MG63 (cell line): ENCODE data around the gene PPARGC1A. TPM values are rescaled to one million over a fixed set of nuclear protein-coding genes. Genes with fewer than 3 reads are reported as not detected.

Experiments used
- DNase-seq: peaks from one replicate; pipeline ENCODE4 v3.0.0-alpha.2; 2020
- H3K27me3 ChIP-seq: fragments of 250-450 bp; sonication (Bioruptor Pico); 2 replicates; pipeline ENCODE4 v1.5.1; 2020; ENCODE audit warnings: mild to moderate bottlenecking, moderate library complexity
- H3K36me3 ChIP-seq: fragments of 250-450 bp; sonication (Bioruptor Pico); 2 replicates; pipeline ENCODE4 v1.5.1; 2020; ENCODE audit warnings: mild to moderate bottlenecking, moderate library complexity
- H3K4me3 ChIP-seq: fragments of 250-450 bp; sonication (Bioruptor Pico); 2 replicates; pipeline ENCODE4 v1.5.1; 2020; ENCODE audit warnings: mild to moderate bottlenecking, moderate library complexity
- H3K9me3 ChIP-seq: fragments of 250-450 bp; sonication (Bioruptor Pico); 2 replicates; pipeline ENCODE4 v1.5.1; 2020; ENCODE audit warnings: mild to moderate bottlenecking, moderate library complexity
- total RNA-seq: library from RNA; depleted of rRNA; stranded (reverse); fragments of >200 nt; shearing (Covaris generic); gene quantifications from 2 replicates; pipeline ENCODE4 v1.2.3, GENCODE V29; 2014; ENCODE audit warnings: low replicate concordance

The PPARGC1A gene
- total RNA-seq, 1 experiment from 2014 or later = not detected

DNA sequence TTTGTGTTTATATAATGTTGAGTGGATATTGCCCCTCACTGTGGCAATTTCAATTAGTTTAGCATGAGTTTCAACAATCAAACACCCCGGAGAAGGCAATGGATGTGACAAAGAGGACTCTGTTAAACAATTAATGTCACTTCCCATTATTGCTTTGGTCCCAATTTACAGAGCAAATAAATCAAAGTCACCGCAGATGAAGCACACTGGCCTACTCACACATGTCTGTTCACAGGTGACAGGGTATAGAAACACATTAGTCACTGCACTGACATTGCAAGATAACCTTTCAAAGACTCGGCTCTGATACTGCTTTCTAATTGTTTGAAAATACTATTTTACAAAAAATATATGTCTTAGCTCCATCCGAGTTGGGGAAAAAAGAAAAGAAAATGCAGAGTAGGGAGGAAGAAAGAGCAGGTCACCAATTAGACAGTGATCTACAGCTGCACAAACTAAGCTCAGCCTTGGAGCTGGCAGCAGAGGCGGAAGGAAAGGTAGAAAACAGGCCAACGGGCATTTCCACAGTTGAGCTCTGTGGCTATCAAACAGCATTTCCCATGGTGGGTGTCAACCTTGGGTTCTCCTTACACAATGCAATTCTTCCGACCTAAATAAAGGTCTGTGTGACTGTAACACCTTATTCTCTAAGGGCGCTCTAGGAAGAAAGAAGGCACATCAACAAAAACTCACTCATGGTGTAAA, 53.9 kb downstream of the PPARGC1A start:
- no peaks in the 10 kb centered on the region for H3K9me3 ChIP-seq

DNA sequence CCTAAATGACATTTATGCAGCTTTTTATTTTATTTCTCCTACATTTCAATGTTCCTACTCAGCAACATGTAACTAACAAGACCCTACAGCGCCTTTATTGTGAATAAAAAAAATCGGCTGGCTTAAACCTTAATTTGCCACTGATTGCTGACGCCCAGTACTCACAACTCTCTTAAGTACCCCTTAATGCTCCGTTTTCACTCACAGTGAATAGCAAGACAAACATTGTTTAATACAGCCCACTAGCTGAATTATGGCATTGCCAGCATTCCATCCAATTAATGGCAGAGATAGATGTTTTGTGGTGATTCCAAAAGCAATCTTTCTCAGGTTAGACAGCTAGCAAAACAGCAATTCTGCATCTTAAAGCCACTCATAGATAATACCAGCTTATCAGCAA, 61.1 kb downstream of the PPARGC1A start:
- Histone ChIP-seq H3K4me3 (no peak overlapping the region), H3K27me3 (no peaks in the 10 kb centered on the region), H3K36me3 (no peaks in the 10 kb centered on the region), H3K9me3 (no peaks in the 10 kb centered on the region)
- no peak for DNase-seq

More for the DNA sequence above, 53.9 kb downstream of the PPARGC1A start:
- H3K27me3 ChIP-seq = no peaks in the 10 kb centered on the region
- no peaks in the 10 kb centered on the region for H3K36me3 ChIP-seq
- no peak overlapping the region for H3K4me3 ChIP-seq
- DNase-seq = no peak

DNA sequence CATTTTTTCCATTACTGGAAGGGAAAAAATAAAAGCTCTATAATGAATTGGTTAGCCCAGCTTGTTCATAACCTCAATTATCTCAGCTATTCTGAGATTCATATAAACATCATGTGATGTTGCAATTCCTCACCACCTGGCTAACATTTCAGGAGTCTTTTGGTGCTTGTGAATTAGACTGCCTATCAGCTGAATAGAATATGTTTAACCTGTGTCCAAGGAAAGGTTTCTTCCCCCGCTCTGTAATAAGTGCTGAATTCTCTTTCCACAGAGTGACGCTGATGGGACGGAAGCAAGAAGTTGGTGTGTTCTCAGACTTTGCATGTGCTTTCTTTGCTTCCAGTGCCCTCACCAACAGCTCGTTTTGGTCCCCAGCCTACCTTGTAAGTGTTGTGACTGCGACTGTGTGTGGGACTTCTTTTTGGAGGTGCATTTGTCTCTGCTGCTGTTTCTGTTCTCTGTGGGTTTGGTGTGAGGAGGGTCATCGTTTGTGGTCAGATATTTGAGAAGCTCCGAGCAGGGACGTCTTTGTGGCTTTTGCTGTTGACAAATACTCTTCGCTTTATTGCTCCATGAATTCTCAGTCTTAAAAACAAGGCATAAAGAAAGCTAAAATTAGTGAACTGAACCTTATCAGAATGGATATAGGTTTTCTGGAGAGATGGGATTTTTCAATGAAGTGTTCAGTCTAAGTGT, 61.7 kb downstream of the PPARGC1A start:
- Histone ChIP-seq H3K36me3 (no peaks in the 10 kb centered on the region), H3K27me3 (no peaks in the 10 kb centered on the region), H3K9me3 (no peaks in the 10 kb centered on the region), H3K4me3 (no peak overlapping the region)
- no peak for DNase-seq

DNA sequence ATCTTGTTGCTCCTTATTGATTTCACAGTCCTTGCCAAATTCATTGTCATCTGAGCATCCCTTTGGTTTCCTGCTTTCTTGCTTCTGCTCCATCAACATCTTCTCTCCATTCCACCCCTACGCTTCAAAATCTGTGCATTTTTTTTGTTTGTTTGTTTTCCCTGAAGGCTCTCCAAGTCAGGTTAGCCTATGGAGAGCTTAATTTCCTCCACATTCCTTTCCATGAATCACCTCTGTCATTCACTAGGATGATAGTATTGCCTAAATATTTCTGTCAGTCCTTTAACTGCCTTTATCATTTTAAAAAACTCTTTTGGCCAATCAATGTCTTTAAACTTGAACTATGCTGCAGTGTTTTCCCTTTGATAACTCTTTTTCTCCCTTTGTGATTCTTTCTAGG, 67.7 kb downstream of the PPARGC1A start:
- no peaks in the 10 kb centered on the region for H3K9me3 ChIP-seq
- no peaks in the 10 kb centered on the region for H3K36me3 ChIP-seq
- H3K27me3 ChIP-seq = no peaks in the 10 kb centered on the region
- H3K4me3 ChIP-seq = no peak overlapping the region
- DNase-seq = no peak

DNA sequence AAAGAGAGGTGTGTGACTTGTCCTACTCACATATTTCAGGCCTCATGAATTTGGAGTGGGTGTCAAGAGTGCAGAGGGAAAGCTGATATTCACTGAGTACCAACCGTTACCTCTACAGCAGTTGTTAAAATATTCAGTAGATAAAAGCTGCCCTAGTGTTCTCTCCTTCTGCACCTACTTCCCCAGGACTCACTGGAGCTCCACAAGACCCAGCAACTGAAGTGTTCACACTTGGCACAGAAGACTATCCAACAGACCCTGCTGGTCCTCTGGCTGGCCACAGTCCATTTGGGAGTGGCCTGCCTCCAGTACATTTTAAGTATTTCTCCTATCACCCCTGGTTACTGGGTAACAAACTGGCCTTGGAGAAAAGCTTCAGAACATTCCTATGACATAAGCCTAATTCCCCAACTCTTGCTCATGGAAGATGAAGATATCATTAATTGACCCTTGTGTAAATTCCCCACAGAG, 70.8 kb downstream of the PPARGC1A start:
- no peak overlapping the region for H3K4me3 ChIP-seq
- peak; percentile 38 for DNase-seq
- no peaks in the 10 kb centered on the region for H3K27me3 ChIP-seq
- H3K9me3 ChIP-seq = no peaks in the 10 kb centered on the region
- H3K36me3 ChIP-seq = no peaks in the 10 kb centered on the region

DNA sequence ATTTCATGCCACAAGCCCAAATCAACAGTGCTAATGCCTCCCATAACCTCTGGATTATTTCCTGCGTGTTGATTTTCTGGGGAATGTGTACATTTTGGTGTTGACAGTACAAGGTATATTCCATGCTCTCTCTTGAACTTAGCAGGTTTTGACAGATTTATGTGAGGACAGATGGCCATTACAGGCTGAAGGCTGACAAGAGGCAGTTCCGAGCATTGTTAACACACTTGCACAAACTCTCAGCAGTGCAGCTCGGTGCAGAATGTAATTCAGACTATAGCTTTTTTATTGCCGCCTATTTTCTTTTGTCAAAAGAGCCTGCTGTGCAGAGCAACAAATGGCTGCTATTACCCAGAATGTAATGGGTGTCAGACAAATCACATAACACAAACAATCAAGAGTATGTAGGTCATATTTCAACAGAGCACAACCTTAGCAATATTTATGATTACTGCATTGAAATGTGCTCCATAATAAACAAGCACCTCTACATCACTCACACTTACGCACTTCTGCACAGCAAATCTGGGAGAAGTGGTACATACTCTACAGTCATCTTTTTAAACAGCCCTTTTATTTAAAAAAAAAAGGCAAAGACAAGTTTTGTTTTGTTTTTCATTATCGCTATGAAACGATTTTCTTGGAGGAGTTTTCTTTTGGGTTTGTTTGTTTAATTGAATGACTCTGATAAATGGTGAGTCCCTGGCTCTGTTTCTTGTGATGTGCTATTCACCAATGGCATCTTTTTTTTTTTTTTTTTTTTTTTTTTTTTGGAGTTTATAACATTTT, 71.6 kb downstream of the PPARGC1A start:
- no peak overlapping the region for H3K4me3 ChIP-seq
- H3K27me3 ChIP-seq = no peaks in the 10 kb centered on the region
- no peaks in the 10 kb centered on the region for H3K9me3 ChIP-seq
- no peaks in the 10 kb centered on the region for H3K36me3 ChIP-seq
- DNase-seq = no peak

DNA sequence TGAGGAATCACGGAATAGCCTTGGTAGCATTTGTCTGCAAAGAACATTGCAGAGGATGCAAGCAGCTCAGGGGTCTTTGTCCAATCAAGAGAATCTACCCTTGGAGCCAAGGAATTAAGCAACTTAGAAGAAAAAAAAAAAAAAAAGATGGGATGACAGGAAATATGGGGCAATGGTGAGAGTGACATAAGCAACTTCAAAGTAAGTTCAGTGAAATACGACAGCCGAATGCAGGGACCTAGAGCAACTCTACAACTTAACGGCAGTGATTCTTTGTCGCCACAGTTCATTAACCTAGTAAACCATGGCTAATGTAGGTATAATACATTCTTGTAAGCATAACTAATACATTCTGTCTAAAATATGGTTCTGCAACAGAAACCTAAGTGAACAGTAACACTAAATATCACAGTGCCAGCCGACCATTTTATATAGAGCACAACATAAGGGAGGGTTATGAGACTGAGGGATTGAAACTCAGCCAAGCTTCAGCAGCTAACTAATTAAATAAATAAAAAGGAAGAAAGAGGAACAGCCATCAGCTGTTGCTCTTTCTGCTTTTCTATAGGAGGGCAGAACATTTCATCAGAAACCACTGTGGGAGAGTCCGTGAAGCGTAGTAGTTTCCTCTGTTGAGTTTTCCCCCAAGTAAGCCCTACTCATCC, 74.7 kb downstream of the PPARGC1A start:
- Histone ChIP-seq H3K27me3 (no peaks in the 10 kb centered on the region), H3K36me3 (no peaks in the 10 kb centered on the region), H3K4me3 (no peak overlapping the region), H3K9me3 (no peaks in the 10 kb centered on the region)
- no peak for DNase-seq

DNA sequence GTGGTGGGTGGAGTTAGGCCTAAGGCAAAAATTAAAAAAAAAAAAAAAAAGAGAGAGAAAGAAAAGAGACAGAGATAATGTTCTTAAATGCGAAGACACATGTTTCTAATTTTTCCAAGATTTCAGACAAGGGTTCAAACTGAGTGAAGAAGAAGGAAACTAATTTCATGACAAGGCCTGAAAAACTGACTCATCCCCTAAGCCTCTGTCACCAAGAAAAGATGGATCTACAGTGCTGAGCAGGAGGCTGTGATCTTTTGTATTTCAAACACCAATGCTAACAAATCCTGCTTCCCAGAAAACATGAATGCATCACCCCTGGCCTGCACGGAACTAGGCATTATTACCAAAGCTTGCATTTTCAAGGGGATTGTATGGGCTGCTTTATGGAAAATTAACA, 75.3 kb downstream of the PPARGC1A start:
- Histone ChIP-seq H3K4me3 (no peak overlapping the region), H3K27me3 (no peaks in the 10 kb centered on the region), H3K9me3 (no peaks in the 10 kb centered on the region), H3K36me3 (no peaks in the 10 kb centered on the region)
- no peak for DNase-seq

DNA sequence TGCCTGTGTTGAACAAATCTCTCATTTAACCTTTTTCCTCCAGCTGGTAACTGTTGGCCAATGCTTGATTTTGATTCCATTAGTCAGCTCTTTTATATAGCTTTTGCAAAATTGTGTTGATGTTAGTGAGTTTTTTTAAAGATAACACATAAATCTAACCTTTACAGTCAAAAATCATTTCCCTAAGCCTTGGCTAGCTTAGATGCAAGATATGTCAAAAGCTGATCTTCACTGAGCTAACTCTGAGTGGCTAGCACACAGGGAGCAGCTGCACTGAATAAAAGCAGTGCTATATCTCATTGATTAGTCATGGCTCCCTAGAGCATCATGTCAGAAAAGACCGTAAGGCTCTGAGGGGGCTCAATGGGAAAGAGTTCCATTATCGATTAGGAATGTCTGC, 78.7 kb downstream of the PPARGC1A start:
- H3K4me3 ChIP-seq = no peak overlapping the region
- no peaks in the 10 kb centered on the region for H3K36me3 ChIP-seq
- DNase-seq = no peak
- no peaks in the 10 kb centered on the region for H3K27me3 ChIP-seq
- H3K9me3 ChIP-seq = no peaks in the 10 kb centered on the region

DNA sequence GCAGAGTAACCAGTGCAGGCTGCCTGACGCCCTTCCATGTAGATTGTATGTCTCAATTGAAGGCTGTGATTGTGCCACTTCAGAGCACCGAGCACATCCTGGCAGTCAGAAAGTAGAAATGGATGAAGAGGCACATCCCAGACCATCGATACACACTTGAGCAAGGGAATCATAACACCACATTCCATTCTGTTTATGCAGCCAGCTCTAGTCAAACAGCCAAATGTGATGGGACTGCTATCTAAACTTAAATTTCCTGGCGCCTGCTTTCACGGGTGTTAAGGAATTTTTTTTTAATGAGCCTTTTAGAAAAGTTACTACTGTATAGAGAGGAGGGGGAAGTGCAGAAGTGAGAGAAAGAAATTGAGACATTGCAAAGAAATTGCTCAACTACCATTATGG, 84.4 kb downstream of the PPARGC1A start:
- DNase-seq = no peak
- H3K27me3 ChIP-seq = no peaks in the 10 kb centered on the region
- H3K9me3 ChIP-seq = no peaks in the 10 kb centered on the region
- no peaks in the 10 kb centered on the region for H3K36me3 ChIP-seq
- H3K4me3 ChIP-seq = no peak overlapping the region

DNA sequence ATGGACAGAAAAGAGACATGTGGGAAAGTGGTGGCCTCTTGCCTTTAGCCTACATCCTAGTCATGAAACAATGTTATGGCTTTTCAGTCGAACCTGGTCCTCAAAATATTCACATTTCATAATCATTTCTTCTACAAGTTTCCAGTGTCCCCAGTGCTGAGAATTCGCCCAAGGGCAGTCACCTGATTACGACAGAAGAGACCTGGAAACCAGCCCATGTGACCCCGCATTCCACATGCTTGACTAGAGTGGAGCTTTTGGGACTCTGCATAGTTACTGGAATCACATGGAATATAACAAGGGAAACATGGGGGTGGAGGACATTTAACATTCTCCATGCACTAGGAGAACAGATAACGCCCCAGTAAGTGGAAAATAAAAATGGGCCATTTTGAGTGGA, 100.1 kb downstream of the PPARGC1A start:
- Histone ChIP-seq H3K27me3 (no peaks in the 10 kb centered on the region), H3K4me3 (no peak overlapping the region), H3K9me3 (no peaks in the 10 kb centered on the region), H3K36me3 (no peaks in the 10 kb centered on the region)
- no peak for DNase-seq

DNA sequence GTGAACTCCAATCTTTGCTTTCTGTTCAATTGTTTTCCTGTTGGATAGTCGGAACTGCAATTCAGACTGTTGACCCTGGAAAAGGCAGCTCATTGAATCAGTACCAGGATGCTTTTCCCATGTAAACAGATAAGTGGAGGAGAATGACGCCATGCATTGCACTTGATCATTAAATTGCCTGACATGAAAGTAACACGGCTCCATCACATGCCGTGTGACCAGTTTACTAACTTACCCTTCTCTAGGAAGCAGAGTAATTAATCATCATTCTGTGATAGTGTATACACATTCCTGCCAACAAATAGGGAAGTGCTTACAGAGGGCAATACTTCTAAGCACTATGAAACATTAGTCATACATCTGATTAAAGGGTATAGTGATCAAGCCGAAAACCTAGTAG, 101.4 kb downstream of the PPARGC1A start:
- no peak for DNase-seq
- Histone ChIP-seq H3K4me3 (no peak overlapping the region), H3K9me3 (no peaks in the 10 kb centered on the region), H3K27me3 (no peaks in the 10 kb centered on the region), H3K36me3 (no peaks in the 10 kb centered on the region)

DNA sequence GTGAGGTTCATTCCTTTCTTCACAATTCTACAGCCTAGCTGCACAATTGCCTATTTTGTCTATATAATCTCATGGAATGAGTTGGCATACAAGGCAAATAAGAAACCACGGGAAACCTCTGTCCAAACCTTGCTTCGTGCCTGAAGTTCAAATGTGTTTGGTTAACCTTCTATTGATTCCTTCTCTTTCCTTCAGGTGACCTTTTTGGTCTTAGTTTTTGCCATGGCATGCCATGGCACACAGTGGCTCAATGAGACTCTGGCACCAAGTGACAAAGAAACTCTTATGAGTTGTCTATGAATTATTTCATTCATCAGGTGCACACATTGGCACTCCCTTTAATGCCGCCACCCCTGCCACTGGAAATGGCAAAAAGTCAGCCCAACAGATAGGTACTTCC, 101.8 kb downstream of the PPARGC1A start:
- H3K4me3 ChIP-seq = no peak overlapping the region
- no peaks in the 10 kb centered on the region for H3K36me3 ChIP-seq
- no peaks in the 10 kb centered on the region for H3K9me3 ChIP-seq
- H3K27me3 ChIP-seq = no peaks in the 10 kb centered on the region
- DNase-seq = no peak

DNA sequence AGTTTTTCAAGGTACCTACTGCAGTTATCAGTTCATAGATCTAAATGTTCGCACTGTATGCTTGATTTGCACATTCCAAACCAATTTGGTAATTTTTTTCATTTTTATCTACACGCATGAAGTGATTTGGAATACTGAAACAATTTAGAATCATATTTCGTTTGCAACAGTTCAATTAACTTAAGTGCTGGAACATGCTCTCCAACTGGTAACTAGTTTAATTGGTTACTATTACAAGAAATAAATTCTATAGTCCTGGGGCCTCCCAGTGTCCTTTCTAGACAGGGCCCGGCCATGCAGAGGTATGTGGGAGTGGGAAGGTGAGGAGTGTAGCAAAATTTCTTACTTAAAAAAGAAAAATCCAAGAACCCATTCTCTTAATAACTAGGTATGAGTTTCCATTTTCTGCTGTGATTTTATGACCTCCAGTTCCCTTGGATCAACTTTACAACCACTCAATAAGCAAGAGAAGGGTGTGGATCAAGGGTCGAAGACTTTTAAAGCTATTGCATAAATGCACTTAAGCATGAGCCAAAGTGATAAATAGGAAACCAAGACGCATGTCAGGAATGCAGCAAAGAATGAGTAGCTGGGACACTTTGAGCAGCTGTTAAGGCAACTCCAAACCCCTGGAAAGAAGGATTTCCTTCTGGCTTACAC, 106.9 kb downstream of the PPARGC1A start:
- no peaks in the 10 kb centered on the region for H3K36me3 ChIP-seq
- no peak overlapping the region for H3K4me3 ChIP-seq
- no peaks in the 10 kb centered on the region for H3K27me3 ChIP-seq
- H3K9me3 ChIP-seq = no peaks in the 10 kb centered on the region
- no peak for DNase-seq

DNA sequence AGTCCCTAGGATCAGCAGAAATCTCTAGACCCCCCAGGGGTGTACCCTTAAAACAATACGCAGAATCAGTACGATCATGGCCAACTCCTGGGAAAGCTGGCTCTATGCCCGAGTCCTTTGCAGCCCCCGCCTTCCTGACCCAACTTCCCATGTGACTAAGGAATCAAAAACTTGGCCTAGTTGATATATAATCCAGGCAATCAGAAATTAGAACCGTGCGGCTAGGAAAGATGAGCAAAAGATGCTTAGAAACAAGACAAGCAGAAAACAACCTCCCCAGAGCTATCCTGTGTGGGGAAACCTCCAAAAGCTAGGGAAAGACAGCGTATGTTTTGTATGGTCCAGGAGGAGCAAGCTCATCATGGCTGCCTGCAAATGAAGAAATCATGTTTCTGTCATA, 110.0 kb downstream of the PPARGC1A start:
- H3K27me3 ChIP-seq = no peaks in the 10 kb centered on the region
- DNase-seq = no peak
- no peaks in the 10 kb centered on the region for H3K36me3 ChIP-seq
- no peaks in the 10 kb centered on the region for H3K9me3 ChIP-seq
- no peak overlapping the region for H3K4me3 ChIP-seq

DNA sequence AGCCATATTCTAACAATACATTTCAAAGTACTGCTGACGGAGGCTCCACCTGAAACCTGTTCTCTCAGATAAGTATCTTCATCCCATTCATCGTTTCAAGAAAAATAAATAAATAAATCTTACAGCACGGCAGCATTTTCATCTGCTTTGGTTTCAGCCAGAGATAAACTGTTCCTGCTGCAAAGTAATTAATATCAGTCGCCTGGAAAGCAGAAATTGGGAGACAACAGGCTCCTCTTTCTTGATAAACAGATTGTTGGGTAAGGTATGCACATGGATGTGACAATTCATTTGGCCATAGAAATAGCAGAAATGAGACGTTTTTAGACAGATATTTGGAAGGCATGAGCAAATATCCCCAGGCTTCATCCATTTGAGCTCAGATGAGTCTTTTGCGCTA, 110.4 kb downstream of the PPARGC1A start:
- no peak overlapping the region for H3K4me3 ChIP-seq
- H3K27me3 ChIP-seq = no peaks in the 10 kb centered on the region
- no peaks in the 10 kb centered on the region for H3K9me3 ChIP-seq
- H3K36me3 ChIP-seq = no peaks in the 10 kb centered on the region
- DNase-seq = no peak
